ENCODE results near the gene GNB1.

The GNB1 gene

DNA sequence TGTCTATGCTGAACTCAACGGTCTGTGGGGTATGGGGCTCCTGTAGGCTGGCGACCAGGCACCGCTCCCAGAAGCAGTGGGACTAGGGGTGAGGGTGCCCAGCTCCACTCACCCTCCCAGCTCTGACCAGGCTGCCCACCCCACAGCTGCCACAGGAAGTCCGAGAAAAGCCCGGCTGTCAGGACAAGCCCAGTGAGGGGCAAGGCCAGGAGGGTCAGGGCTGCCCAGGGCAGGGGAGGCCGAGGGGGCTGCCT is 31.7 kb upstream of the GNB1 start:
- DNase-seq = no peak

DNA sequence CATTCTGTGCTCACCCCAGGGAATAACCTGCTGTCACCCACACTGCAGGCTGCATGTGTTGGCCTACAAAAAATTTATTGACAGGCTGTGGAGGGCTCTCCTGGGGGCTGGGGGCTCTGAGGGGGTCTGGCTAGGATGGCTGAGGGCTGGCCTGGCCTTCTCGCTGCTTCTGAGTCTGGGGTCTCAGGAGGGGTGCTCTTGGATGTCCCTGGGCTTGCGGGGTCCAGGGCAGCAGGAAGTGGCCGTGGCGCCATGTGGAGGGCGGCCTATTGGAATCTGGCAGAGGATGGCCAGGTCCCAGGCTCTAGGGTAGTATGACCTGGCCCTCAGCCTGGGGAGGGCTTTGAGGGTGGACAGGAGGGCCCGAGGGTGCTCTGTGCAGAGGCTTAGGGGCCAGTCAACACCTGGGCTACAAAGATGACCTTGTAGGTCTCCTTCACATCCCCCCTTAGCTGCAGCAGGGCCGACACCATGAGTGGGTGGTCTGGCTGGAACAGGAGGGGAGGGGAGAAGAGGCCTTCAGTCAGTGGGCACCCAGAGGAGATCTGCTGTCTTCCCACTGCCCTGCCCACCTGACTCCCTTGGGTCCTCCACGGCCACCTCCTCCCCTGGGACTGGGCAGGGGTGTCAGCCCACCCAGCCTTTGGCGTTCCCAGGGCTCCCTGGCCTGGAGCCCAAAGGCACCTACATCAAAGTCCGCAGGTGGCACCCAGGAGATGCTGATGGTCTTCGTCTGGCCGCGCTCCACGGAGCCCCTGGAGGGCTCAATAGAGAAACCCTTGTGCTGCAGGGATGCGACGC is 31.2 kb upstream of the GNB1 start:
- no peak for DNase-seq

DNA sequence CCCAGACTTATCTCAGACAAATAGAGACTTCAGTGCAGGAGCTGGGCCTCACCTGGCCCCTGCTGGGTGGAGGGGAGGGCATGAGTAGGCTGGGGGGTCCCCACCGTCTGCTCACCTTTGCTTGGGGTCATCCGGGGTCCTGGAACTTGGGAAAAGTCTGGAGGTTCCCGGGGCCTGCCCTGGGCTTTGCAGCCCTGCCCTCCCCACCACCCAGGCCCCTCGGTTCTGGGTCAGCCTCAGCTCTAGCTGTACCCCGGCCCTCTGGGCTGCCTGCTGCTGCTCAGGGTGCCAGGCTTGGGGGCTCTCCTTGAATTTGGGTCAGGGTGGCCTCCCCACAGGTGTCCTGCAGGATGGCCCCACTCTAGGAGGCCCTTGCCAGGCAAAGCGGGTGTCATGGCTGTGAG is 30.6 kb upstream of the GNB1 start:
- DNase-seq = no peak

DNA sequence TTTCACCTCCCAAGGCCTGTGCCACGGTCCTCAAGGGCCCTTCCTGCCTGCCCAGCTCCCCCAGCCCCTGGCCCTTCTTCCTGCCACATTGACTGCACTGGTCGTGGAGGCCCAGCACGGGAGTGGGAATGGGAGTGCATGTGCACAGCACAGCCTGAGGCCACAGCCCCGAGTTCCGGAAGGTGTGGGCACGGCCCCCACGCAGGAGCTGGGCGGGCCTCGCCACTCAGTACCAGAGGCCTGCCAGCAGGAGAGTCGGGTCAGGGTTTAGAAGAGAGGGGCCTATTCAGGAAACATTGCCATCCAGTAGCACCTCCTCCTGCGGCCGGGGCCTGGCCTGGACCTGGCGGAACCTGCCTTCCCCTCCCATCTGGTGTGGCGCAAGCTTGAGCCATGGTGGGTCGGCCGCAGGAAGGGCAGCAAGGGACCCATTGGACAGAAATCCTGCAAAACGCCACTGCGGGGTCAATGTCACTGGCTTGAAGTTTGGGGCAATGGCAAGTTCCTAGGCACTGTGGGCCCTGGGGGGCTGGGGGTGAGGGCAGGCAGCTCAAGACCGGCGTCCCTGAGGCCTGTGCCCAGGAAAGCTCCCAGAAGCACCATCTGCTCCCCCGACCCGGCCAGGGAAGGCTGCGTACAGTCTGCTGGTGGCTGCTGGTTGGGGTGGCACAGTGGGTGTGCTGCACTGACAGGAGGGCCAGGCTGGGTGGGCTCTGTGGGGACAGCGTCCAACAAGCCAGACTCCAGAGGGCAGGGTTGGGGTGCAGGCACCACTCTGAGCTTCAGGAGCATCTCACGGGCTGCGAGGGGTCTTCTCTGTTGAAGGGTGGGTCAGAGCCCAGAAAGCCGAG is 29.9 kb upstream of the GNB1 start:
- DNase-seq = no peak

DNA sequence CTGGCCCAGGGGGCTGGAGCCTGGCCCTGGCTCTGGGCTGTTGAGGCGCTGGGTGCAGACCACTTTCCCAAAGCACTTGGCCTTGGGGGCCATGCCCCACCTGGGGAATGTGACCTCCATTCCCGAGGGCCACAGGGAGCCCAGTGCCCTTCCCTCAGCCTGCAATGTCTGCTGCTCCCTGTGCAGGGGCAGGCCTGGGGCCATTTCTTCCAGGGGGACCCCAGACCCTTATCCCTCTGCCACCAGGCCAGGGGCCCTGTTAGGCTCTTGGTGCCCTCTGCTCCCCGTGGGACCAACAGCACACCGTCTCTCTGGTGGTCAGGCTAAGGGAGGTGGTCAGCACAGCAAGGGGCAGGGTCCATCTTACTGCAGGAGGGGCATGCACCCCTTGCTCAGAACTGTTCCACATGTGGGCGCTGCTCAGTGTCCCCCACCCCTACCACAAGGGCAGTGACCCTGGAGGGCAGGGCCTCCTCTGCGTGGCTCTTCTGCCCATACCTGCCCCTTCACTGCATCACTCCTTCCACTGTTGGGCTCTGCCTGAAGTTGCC is 29.2 kb upstream of the GNB1 start:
- no peak for DNase-seq

DNA sequence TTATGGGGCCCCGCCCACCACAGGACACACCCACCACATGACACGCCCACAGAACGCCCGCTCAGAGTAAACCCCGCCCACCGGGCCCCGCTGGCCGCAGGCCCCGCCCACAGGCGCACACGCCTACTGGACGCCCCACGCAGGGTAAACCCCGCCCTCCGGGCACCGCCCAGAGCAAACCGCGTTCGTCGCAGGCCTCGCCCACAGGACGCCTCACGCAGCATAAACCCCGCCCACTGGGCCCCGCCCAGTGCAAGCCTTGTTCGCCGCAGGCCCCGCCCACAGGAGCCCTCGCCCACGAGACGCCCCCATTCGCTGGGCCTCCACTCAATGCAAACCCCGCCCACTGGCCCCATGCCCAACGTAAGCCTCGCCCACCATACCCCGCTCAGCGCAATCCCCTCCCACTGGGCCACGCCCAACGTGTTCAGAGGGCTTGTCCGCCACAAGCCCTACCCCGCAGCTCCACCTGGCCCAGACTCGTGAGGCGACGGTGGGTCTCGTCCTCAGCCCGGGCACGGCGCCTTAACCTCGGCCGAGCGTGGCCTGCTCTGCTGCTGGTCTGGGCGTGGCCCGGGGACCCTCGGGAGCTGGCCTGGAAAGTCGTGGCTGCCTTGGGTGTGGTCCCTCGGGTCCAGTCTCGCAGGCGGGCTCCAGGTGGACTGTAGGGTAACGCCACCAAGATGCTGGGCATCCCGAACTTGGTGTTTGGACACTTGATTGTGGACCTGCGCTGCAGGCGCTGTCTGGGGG is 28.6 kb upstream of the GNB1 start:
- peak; percentile 99 for DNase-seq

DNA sequence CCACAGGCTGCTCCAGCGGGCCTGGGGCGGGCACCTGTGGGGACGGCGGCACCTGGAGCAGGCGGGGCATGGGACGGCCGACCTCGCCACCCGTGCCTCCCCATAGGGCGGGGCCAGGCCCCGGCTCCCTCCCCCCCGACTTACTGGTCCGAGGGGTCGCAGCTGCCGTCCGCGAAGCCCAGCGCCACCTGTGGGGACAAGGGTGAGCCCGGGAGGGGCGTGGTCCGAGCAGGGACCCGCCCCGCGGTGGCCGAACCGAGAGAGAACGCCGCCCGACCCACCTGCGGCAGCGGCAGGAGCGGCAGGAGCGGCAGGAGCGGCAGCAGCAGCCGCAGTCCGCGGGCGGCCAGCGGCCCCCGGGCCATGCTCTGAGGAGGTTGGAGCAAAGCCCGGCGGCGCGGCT is 28.0 kb upstream of the GNB1 start, which contains the start of gene TMEM52:
TMEM52 (minus strand) TSS at position 379 of the 403 bp plus-strand sequence; CDS start at position 365, 14 bp downstream.
- no peak for DNase-seq

DNA sequence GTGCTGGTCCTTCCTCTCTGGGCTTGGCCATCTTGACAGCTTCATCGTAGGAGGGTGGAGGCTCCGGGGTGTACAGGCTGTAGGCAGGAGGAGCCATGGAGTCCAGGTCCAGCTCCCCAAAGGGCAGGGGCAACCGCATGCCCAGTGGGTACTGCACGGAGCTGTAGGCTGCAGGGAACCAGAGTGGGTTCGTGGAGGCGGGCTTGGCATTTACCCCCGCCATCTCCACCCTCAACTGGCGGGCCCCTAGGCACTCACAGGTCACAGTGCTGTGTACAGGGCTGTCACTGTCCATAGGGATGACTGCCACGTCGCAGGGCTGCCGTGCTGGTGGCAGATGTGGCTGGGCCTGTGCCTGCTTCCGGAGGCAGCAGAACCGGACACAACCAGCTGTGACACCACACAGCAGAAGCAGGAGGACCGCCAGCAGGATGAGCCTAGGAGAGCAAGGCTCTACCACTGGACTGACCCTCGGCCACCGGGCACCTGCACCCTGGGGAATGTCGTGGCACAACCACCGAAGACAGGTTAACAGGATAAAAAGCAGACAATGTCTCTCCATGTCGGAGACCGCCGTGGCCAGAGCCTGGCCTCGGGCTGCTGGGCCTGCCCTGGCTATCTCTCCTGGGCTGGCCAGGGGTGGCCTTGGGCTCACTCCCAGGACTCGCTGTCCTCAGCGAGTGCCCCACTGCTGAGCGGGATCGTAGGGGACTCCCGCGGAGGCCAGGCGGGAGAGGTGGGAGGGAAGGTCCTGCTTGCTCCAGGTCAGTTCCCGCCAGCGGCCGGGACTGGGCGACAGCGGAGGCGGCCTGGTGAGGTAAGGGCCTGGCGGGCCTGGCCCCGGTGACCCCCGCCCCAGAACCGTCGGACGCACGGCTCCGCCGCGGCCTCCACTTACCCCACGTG is 27.4 kb upstream of the GNB1 start:
- no peak for DNase-seq

- DNase-seq = no peak
Observed at GRCh38 chr1:1917304-1917976, 26.6 kb upstream of the GNB1 start.

DNA sequence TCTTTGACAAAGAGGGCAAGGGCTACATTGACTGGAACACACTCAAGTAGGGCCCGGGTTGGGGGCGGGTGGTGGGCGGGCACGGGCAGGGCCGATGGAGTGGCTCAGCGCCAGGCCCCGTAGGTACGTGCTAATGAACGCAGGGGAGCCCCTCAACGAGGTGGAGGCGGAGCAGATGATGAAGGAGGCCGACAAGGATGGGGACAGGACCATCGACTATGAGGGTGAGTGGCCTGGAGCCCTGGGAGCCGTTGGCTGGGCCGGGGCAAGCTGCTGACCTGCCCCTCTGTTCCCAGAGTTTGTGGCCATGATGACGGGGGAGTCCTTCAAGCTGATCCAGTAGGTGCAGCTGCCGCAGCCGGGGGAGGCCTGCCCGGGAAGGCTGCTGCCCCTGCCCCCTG is 26.0 kb upstream of the GNB1 start:
- DNase-seq = no peak

GRCh38 chr1:1915911-1916840 is 25.3 kb upstream of the GNB1 start:
- no peak for DNase-seq

GRCh38 chr1:1914971-1915692 is 24.2 kb upstream of the GNB1 start, which contains the start of gene CALML6:
Gene CALML6, plus strand, starts transcription at chr1:1915260. Its CDS starts 21 bp downstream, at chr1:1915281.
- DNase-seq = no peak

GRCh38 chr1:1914101-1914970 is 23.4 kb upstream of the GNB1 start:
- DNase-seq = no peak

DNA sequence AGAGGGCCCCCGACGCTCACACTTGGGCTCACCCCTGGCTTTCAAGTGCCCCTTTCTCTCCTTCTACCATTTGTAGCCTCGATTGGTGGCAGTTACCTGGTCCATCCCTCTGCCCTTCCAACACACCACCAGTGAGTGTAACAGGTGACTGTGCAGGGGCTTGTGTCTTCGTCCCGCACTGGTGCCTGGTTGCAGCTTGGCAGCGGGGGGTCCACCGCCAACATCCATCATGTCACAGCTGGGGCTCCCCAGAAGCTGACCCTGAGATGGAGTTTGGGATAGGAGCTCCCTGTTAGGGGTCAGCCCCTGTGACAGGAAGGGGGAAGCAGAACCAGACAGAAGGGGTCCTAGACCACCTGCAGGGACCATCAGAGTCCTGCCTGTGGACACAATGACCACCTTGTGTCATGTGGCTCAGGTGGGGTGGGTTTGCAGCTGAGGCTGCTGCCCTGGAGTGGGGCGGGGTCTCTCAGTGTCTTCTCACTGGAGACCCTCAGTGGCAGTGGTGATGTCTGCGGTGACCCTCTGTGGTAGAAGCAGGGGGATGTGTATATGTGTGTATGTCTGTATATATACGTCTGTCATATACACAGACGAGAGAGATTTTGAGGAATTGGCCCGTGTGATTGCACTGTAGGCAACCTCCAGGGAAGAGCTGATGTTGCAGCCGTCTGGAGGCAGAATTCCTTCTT is 20.6 kb upstream of the GNB1 start:
- DNase-seq = no peak

GRCh38 chr1:1910651-1911331 is 19.9 kb upstream of the GNB1 start:
- DNase-seq = no peak

- no peak for DNase-seq
Observed at GRCh38 chr1:1910033-1910465, 19.2 kb upstream of the GNB1 start.

- DNase-seq = no peak
Observed at GRCh38 chr1:1908506-1908791, 17.6 kb upstream of the GNB1 start.

Measured in GDM1 (cell line).